HepG2 (cell line): ENCODE results near the gene TMEM170B.

ENCODE experiments used
- AGO1 ChIP-seq: fragments of 200-400 bp; formaldehyde crosslinking; IDR thresholded peaks from 2 replicates; pipeline ENCODE4 v1.6.1; 2017; ENCODE audit warnings: mild to moderate bottlenecking, low read depth, low read length, moderate library complexity; ENCODE audit not compliant: poor library complexity, severe bottlenecking
- CEBPG ChIP-seq: IDR thresholded peaks from 2 replicates; pipeline ENCODE4 v1.6.1; 2016
- MYNN ChIP-seq: sonication (generic); formaldehyde crosslinking; IDR thresholded peaks from 2 replicates; pipeline ENCODE4 v1.4.0; 2020; ENCODE audit warnings: mild to moderate bottlenecking, low read depth, missing genetic modification reagents
- NAIF1 ChIP-seq: sonication (generic); formaldehyde crosslinking; IDR thresholded peaks from 2 replicates; pipeline ENCODE4 v1.5.0; 2020; ENCODE audit warnings: mild to moderate bottlenecking, missing genetic modification reagents, borderline replicate concordance
- NR2F2 ChIP-seq: IDR thresholded peaks from 2 replicates; pipeline ENCODE4 v1.6.1; 2012; ENCODE audit warnings: low read depth, inconsistent platforms, borderline replicate concordance
- POLR2A ChIP-seq, 2 experiments: IDR thresholded peaks; 2 replicates each; pipeline ENCODE4 v1.6.1; 2011; ENCODE audit warnings: low read depth in 2 of 2, low read length in 2 of 2, mild to moderate bottlenecking in 1 of 2, moderate library complexity in 1 of 2; ENCODE audit not compliant: insufficient read depth in 1 of 2
- TCF7L2 ChIP-seq: IDR thresholded peaks from 2 replicates; pipeline ENCODE4 v1.6.1; 2011; ENCODE audit warnings: mild to moderate bottlenecking, low read depth, low read length, moderate library complexity
- U2AF2 ChIP-seq: fragments of 200-400 bp; formaldehyde crosslinking; IDR thresholded peaks from 2 replicates; pipeline ENCODE4 v1.6.1; 2017; ENCODE audit warnings: low read depth, mild to moderate bottlenecking, low read length
- ZBTB7B ChIP-seq: sonication (generic); formaldehyde crosslinking; IDR thresholded peaks from 2 replicates; pipeline ENCODE4 v1.4.0; 2020; ENCODE audit warnings: missing genetic modification reagents
- ZNF557 ChIP-seq: sonication (generic); formaldehyde crosslinking; IDR thresholded peaks from 2 replicates; pipeline ENCODE4 v1.4.0; 2020; ENCODE audit warnings: missing genetic modification reagents
- ZNF660 ChIP-seq: sonication (generic); formaldehyde crosslinking; IDR thresholded peaks from 2 replicates; pipeline ENCODE4 v1.5.1; 2020; ENCODE audit warnings: mild to moderate bottlenecking, low read depth, missing genetic modification reagents, borderline replicate concordance
- ZNF768 ChIP-seq: sonication (generic); formaldehyde crosslinking; IDR thresholded peaks from 2 replicates; pipeline ENCODE4 v1.4.0; 2020; ENCODE audit warnings: missing genetic modification reagents
- TF ChIP-seq, protein P1 (sequence below): sonication (generic); formaldehyde crosslinking; IDR thresholded peaks from 2 replicates; pipeline ENCODE4 v1.5.0; 2020; ENCODE audit warnings: mild to moderate bottlenecking, missing genetic modification reagents, moderate library complexity

DNA sequence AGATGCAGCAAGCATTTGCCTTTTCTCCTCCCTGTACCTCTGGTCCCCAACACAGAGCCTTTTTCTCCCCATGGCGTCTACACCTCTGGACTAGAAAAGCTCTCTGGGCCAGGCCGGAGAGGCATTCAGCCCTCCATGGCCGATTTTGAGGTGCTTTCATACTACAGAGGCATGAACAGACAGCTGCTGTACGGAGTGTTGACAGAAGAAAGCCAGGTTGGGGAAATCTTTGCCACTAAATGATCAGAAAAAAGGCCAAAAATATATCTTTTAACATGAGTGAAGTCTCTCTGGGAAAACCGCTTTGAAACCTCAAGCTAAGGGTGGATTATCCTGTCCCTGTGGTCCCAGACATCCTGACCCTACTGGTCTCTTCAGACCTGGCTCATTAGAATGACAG is 94.0 kb downstream of the TMEM170B start:
- no peak for TF ChIP-seq POLR2A (IDR thresholded peaks at IDR 0.05; ENCODE audit: insufficient read depth in 1 of 2, low read depth in 2 of 2, low read length in 2 of 2)
- TF ChIP-seq TCF7L2, result no peak
- TF ChIP-seq U2AF2, result no peak
- no peak for TF ChIP-seq AGO1
- TF ChIP-seq, protein P1, sequence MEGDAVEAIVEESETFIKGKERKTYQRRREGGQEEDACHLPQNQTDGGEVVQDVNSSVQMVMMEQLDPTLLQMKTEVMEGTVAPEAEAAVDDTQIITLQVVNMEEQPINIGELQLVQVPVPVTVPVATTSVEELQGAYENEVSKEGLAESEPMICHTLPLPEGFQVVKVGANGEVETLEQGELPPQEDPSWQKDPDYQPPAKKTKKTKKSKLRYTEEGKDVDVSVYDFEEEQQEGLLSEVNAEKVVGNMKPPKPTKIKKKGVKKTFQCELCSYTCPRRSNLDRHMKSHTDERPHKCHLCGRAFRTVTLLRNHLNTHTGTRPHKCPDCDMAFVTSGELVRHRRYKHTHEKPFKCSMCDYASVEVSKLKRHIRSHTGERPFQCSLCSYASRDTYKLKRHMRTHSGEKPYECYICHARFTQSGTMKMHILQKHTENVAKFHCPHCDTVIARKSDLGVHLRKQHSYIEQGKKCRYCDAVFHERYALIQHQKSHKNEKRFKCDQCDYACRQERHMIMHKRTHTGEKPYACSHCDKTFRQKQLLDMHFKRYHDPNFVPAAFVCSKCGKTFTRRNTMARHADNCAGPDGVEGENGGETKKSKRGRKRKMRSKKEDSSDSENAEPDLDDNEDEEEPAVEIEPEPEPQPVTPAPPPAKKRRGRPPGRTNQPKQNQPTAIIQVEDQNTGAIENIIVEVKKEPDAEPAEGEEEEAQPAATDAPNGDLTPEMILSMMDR (CRISPR knock-in tag), result no peak
- no peak for TF ChIP-seq ZNF768 (CRISPR knock-in tag)
- no peak for TF ChIP-seq ZNF660
- no peak for TF ChIP-seq ZBTB7B (CRISPR knock-in tag)
- TF ChIP-seq NR2F2, result no peak
- TF ChIP-seq NAIF1, result no peak
- TF ChIP-seq MYNN (CRISPR knock-in tag), result no peak
- no peak for TF ChIP-seq CEBPG
- TF ChIP-seq ZNF557, result no peak
